ENCODE results near the gene PCSK5.

Gene PCSK5

GRCh38 chr9:76103531-76104315 lies 213.2 kb downstream of the PCSK5 start:
- DNase-seq (ENCODE audit: low read depth): no peak
- H3K4me3 ChIP-seq (ENCODE audit: low read depth, low read length): no peak overlapping the region

- DNase-seq (ENCODE audit: low read depth): peak; percentile 25
Observed at GRCh38 chr9:76107482-76107881, 217.0 kb downstream of the PCSK5 start.

GRCh38 chr9:76109953-76110352 lies 219.5 kb downstream of the PCSK5 start:
- no peak overlapping the region for H3K4me3 ChIP-seq (ENCODE audit: low read depth, low read length)
- DNase-seq (ENCODE audit: low read depth): peak; percentile 18

More at GRCh38 chr9:76107482-76107881, 217.0 kb downstream of the PCSK5 start:
- no peak overlapping the region for H3K4me3 ChIP-seq (ENCODE audit: low read depth, low read length)

GRCh38 chr9:76112151-76112550 lies 221.7 kb downstream of the PCSK5 start:
- no peak overlapping the region for H3K4me3 ChIP-seq (ENCODE audit: low read depth, low read length)
- DNase-seq (ENCODE audit: low read depth): no peak

- H3K4me3 ChIP-seq (ENCODE audit: low read depth, low read length): no peak overlapping the region
- DNase-seq (ENCODE audit: low read depth): peak; percentile 56
Observed at GRCh38 chr9:76114144-76114543, 223.7 kb downstream of the PCSK5 start.

GRCh38 chr9:76115396-76115795 lies 224.9 kb downstream of the PCSK5 start:
- DNase-seq (ENCODE audit: low read depth): no peak
- H3K4me3 ChIP-seq (ENCODE audit: low read depth, low read length): no peak overlapping the region

GRCh38 chr9:76115982-76116646 lies 225.6 kb downstream of the PCSK5 start:
- H3K4me3 ChIP-seq (ENCODE audit: low read depth, low read length): no peak overlapping the region
- no peak for DNase-seq (ENCODE audit: low read depth)

GRCh38 chr9:76116913-76117312 lies 226.4 kb downstream of the PCSK5 start:
- DNase-seq (ENCODE audit: low read depth): no peak

GRCh38 chr9:76127637-76128036 lies 237.2 kb downstream of the PCSK5 start:
- DNase-seq (ENCODE audit: low read depth): no peak
- no peak overlapping the region for H3K4me3 ChIP-seq (ENCODE audit: low read depth, low read length)

More at GRCh38 chr9:76116913-76117312, 226.4 kb downstream of the PCSK5 start:
- H3K4me3 ChIP-seq (ENCODE audit: low read depth, low read length): no peak overlapping the region

- no peak for DNase-seq (ENCODE audit: low read depth)
- no peak overlapping the region for H3K4me3 ChIP-seq (ENCODE audit: low read depth, low read length)
Observed at GRCh38 chr9:76135902-76136301, 245.4 kb downstream of the PCSK5 start.

- no peak overlapping the region for H3K4me3 ChIP-seq (ENCODE audit: low read depth, low read length)
Observed at GRCh38 chr9:76136986-76137385, 246.5 kb downstream of the PCSK5 start.

GRCh38 chr9:76137931-76138330 lies 247.5 kb downstream of the PCSK5 start:
- no peak for DNase-seq (ENCODE audit: low read depth)
- H3K4me3 ChIP-seq (ENCODE audit: low read depth, low read length): no peak overlapping the region

More at GRCh38 chr9:76136986-76137385, 246.5 kb downstream of the PCSK5 start:
- peak; percentile 31 for DNase-seq (ENCODE audit: low read depth)

GRCh38 chr9:76138360-76138759 lies 247.9 kb downstream of the PCSK5 start:
- H3K4me3 ChIP-seq (ENCODE audit: low read depth, low read length): no peak overlapping the region
- no peak for DNase-seq (ENCODE audit: low read depth)

GRCh38 chr9:76143834-76144233 lies 253.4 kb downstream of the PCSK5 start:
- DNase-seq (ENCODE audit: low read depth): no peak
- no peak overlapping the region for H3K4me3 ChIP-seq (ENCODE audit: low read depth, low read length)

- DNase-seq (ENCODE audit: low read depth): no peak
- H3K4me3 ChIP-seq (ENCODE audit: low read depth, low read length): no peak overlapping the region
Observed at GRCh38 chr9:76150013-76150412, 259.5 kb downstream of the PCSK5 start.

GRCh38 chr9:76151267-76151666 lies 260.8 kb downstream of the PCSK5 start:
- H3K4me3 ChIP-seq (ENCODE audit: low read depth, low read length): no peak overlapping the region
- DNase-seq (ENCODE audit: low read depth): no peak

GRCh38 chr9:76153339-76153738 lies 262.9 kb downstream of the PCSK5 start:
- no peak overlapping the region for H3K4me3 ChIP-seq (ENCODE audit: low read depth, low read length)
- no peak for DNase-seq (ENCODE audit: low read depth)

GRCh38 chr9:76153902-76154629 lies 263.6 kb downstream of the PCSK5 start:
- no peak overlapping the region for H3K4me3 ChIP-seq (ENCODE audit: low read depth, low read length)
- DNase-seq (ENCODE audit: low read depth): no peak

- no peak overlapping the region for H3K4me3 ChIP-seq (ENCODE audit: low read depth, low read length)
- no peak for DNase-seq (ENCODE audit: low read depth)
Observed at GRCh38 chr9:76155361-76155760, 264.9 kb downstream of the PCSK5 start.

- no peak overlapping the region for H3K4me3 ChIP-seq (ENCODE audit: low read depth, low read length)
- no peak for DNase-seq (ENCODE audit: low read depth)
Observed at GRCh38 chr9:76158713-76159112, 268.2 kb downstream of the PCSK5 start.

Measured in skeletal muscle cell (primary cell).